Activated B cell treated with CpG ODN at 0.5 μM for 24 hours (primary cell): ENCODE measurements around the gene CHDH. TPM values are rescaled to one million over a fixed set of nuclear protein-coding genes. Genes with fewer than 3 reads are reported as not detected.

Source experiments
- ATAC-seq: fragments of 200-7000 bp; cut with Tn5 transposase; one replicate; pipeline ENCODE4 v1.10.0; 2021; ENCODE audit warnings: low read depth, mild to moderate bottlenecking, moderate library complexity
- CTCF ChIA-PET: fragments of 350-600 bp; sonication (Branson Sonifier 250); formaldehyde crosslinking; loops from one replicate; lab custom pipeline; 2021; ENCODE audit warnings: antibody characterized with exemption; lab: Charles Lee
- POLR2A ChIA-PET: fragments of 350-600 bp; sonication (Branson Sonifier 250); formaldehyde crosslinking; loops from one replicate; lab custom pipeline; 2021; ENCODE audit warnings: antibody characterized with exemption; lab: Charles Lee
- DNase-seq: peaks from one replicate; pipeline ENCODE4 v3.0.0; 2022
- H3K27ac Mint-ChIP-seq: one replicate; pipeline ENCODE4 v1.8.0; 2020; ENCODE audit warnings: mixed read lengths
- H3K27me3 Mint-ChIP-seq: one replicate; pipeline ENCODE4 v1.8.0; 2021; ENCODE audit warnings: mixed read lengths
- H3K36me3 Mint-ChIP-seq: one replicate; pipeline ENCODE4 v1.8.0; 2021; ENCODE audit warnings: low read depth, mixed read lengths
- H3K4me1 Mint-ChIP-seq: one replicate; pipeline ENCODE4 v1.8.0; 2021; ENCODE audit warnings: mixed read lengths
- H3K4me3 Mint-ChIP-seq: one replicate; pipeline ENCODE4 v1.8.0; 2020; ENCODE audit warnings: mild to moderate bottlenecking, mixed read lengths
- H3K9me3 Mint-ChIP-seq: one replicate; pipeline ENCODE4 v1.8.0; 2020; ENCODE audit warnings: mixed read lengths
- CTCF ChIP-seq: fragments of 200-600 bp; IDR thresholded peaks from one replicate; pipeline ENCODE4 v1.8.0; 2022; ENCODE audit warnings: antibody characterized with exemption, mild to moderate bottlenecking
- intact Hi-C: fragments of 100-400 bp; cut with micrococcal nuclease; formaldehyde crosslinking; loops from one replicate; pipeline ENCODE4 v1.15.1; 2024
- total RNA-seq: library from RNA; stranded (reverse); gene quantifications from 2 replicates; pipeline ENCODE4 v1.2.3, GENCODE V29; 2022

Gene CHDH
- total RNA-seq, 1 donor from 2014 or later = 6.0 TPM

GRCh38 chr3:53768478-53769459 is 77.5 kb downstream of the CHDH start:
- ATAC-seq = peak; percentile 81

GRCh38 chr3:53766706-53767105 is 79.5 kb downstream of the CHDH start:
- Mint-ChIP-seq H3K27me3 (no peaks in the 10 kb centered on the region), H3K9me3 (no peaks in the 10 kb centered on the region), H3K4me3 (no peak overlapping the region), H3K36me3 (no peaks in the 10 kb centered on the region), H3K4me1 (peaks cover 15% of the 10 kb centered on the region), H3K27ac (no peak overlapping the region)
- ChIA-PET CTCF (no interaction called here), POLR2A (no interaction called here)
- no peak for TF ChIP-seq CTCF
- DNase-seq (no peak), ATAC-seq (no peak)
- intact Hi-C loops = no loop called here

More at GRCh38 chr3:53768478-53769459, 77.5 kb downstream of the CHDH start:
- no peak for DNase-seq
- CTCF ChIA-PET = no interaction called here
- POLR2A ChIA-PET = interaction anchor here (1.0 kb wide), 1 partner anchor 25 kb away, joined by 5 read pairs; no protein-coding TSS in a partner anchor
- no peak overlapping the region for H3K4me3 Mint-ChIP-seq
- H3K4me1 Mint-ChIP-seq = peaks cover 21% of the 10 kb centered on the region
- no peak for TF ChIP-seq CTCF
- H3K36me3 Mint-ChIP-seq = no peaks in the 10 kb centered on the region
- H3K27me3 Mint-ChIP-seq = no peaks in the 10 kb centered on the region
- intact Hi-C loops = loop anchor here (2.0 kb wide), 1 partner anchor 18 kb away; no protein-coding TSS in a partner anchor
- H3K27ac Mint-ChIP-seq = peak overlapping the region; percentile 31
- no peaks in the 10 kb centered on the region for H3K9me3 Mint-ChIP-seq

- TF ChIP-seq CTCF = no peak
- Mint-ChIP-seq H3K9me3 (no peaks in the 10 kb centered on the region), H3K4me1 (peaks cover 15% of the 10 kb centered on the region), H3K27me3 (no peaks in the 10 kb centered on the region), H3K36me3 (no peaks in the 10 kb centered on the region), H3K4me3 (no peak overlapping the region), H3K27ac (no peak overlapping the region)
- intact Hi-C loops = no loop called here
- ChIA-PET POLR2A (no interaction called here), CTCF (no interaction called here)
- DNase-seq (no peak), ATAC-seq (no peak)
Observed at GRCh38 chr3:53765753-53766152, 80.5 kb downstream of the CHDH start.

GRCh38 chr3:53764026-53764775 is 82.0 kb downstream of the CHDH start:
- Mint-ChIP-seq H3K9me3 (no peaks in the 10 kb centered on the region), H3K27ac (no peak overlapping the region), H3K36me3 (no peaks in the 10 kb centered on the region), H3K27me3 (no peaks in the 10 kb centered on the region), H3K4me1 (peaks cover 8% of the 10 kb centered on the region), H3K4me3 (no peak overlapping the region)
- ChIA-PET POLR2A (no interaction called here), CTCF (no interaction called here)
- no peak for TF ChIP-seq CTCF
- no peak for DNase-seq
- ATAC-seq = no peak
- intact Hi-C loops = no loop called here

- DNase-seq = no peak
- CTCF ChIA-PET = no interaction called here
- no peak for TF ChIP-seq CTCF
- POLR2A ChIA-PET = no interaction called here
- H3K27ac Mint-ChIP-seq = no peak overlapping the region
- intact Hi-C loops = no loop called here
- no peaks in the 10 kb centered on the region for H3K27me3 Mint-ChIP-seq
- peaks cover under 1% of the 10 kb centered on the region for H3K4me1 Mint-ChIP-seq
- H3K9me3 Mint-ChIP-seq = no peaks in the 10 kb centered on the region
- no peak overlapping the region for H3K4me3 Mint-ChIP-seq
- no peak for ATAC-seq
- H3K36me3 Mint-ChIP-seq = no peaks in the 10 kb centered on the region
Observed at GRCh38 chr3:53763353-53763752, 82.9 kb downstream of the CHDH start.
